DND-41 (cell line): ENCODE data around the gene TTC28.

Source experiments
- CTCF ChIP-seq: IDR thresholded peaks from 2 replicates; pipeline ENCODE4 v1.5.1; 2012; ENCODE audit warnings: borderline replicate concordance, low read length, moderate library complexity, mild to moderate bottlenecking; ENCODE audit not compliant: poor library complexity, severe bottlenecking; ENCODE audit errors: extremely low read depth
- EZH2 ChIP-seq: IDR thresholded peaks from 3 replicates; pipeline ENCODE4 v1.6.1; 2012; ENCODE audit warnings: borderline replicate concordance, low read depth, mild to moderate bottlenecking, moderate library complexity, low read length, inconsistent platforms; ENCODE audit not compliant: severe bottlenecking

- TF ChIP-seq CTCF (no peak), EZH2 (no peak)
These were observed 261.6 kb downstream of the TTC28 start for GRCh38 chr22:28418008-28418407.
